ENCODE results near the gene HEATR5B.

HEATR5B gene

GRCh38 chr2:36976065-36976464 lies 108.1 kb downstream of the HEATR5B start:
- 75% methylated on average over 2 of the region's 2 CpGs for WGBS

GRCh38 chr2:36975306-36975705 lies 108.9 kb downstream of the HEATR5B start:
- H2AFZ ChIP-seq (ENCODE audit: low read depth, low read length), result no peak overlapping the region

More at GRCh38 chr2:36976065-36976464, 108.1 kb downstream of the HEATR5B start:
- H3K4me1 ChIP-seq (ENCODE audit: control insufficient read depth, insufficient read depth, low read depth, low read length), result peaks cover 1% of the 10 kb centered on the region
- DNase-seq, result no peak
- no peak overlapping the region for H2AFZ ChIP-seq (ENCODE audit: low read depth, low read length)
- H3K4ac ChIP-seq (ENCODE audit: low read depth in 1 of 2, low read length in 2 of 2), result no peak overlapping the region
- no peaks in the 10 kb centered on the region for H3K9me3 ChIP-seq (ENCODE audit: control insufficient read depth, low read length)
- H2BK12ac ChIP-seq (ENCODE audit: low read length in 2 of 2), result no peak overlapping the region
- no peak overlapping the region for H3K4me3 ChIP-seq (ENCODE audit: insufficient read depth in 1 of 2, low read depth in 1 of 2, low read length in 2 of 2)
- no peak overlapping the region for H3K14ac ChIP-seq (ENCODE audit: low read length in 2 of 2)
- H2AK5ac ChIP-seq (ENCODE audit: low read length, severe bottlenecking), result no peak overlapping the region
- H3K27me3 ChIP-seq (ENCODE audit: control insufficient read depth in 1 of 2, insufficient read depth in 1 of 2, low read length in 2 of 2), result no peaks in the 10 kb centered on the region
- H4K91ac ChIP-seq (ENCODE audit: low read length), result no peak overlapping the region
- no peaks in the 10 kb centered on the region for H3K79me1 ChIP-seq (replicated peaks; ENCODE audit: low read length, poor library complexity, severe bottlenecking)
- no peak overlapping the region for H3K9ac ChIP-seq (ENCODE audit: low read length)
- H3K18ac ChIP-seq (ENCODE audit: low read depth in 1 of 2, low read length in 2 of 2), result no peak overlapping the region
- H4K8ac ChIP-seq (ENCODE audit: low read length), result no peak overlapping the region
- H3K23ac ChIP-seq (ENCODE audit: low read length in 2 of 2), result no peak overlapping the region
- H3K4me2 ChIP-seq (ENCODE audit: low read length, poor library complexity, severe bottlenecking), result no peak overlapping the region
- H2BK120ac ChIP-seq (ENCODE audit: low read depth, low read length), result no peak overlapping the region
- no peak overlapping the region for H2BK15ac ChIP-seq (ENCODE audit: low read depth, poor library complexity, severe bottlenecking)
- peaks cover 11 to 13% of the 10 kb centered on the region in 2 experiments for H3K36me3 ChIP-seq (ENCODE audit: control insufficient read depth in 1 of 2, insufficient read depth in 2 of 2, low read depth in 1 of 2, low read length in 2 of 2)
- H3K27ac ChIP-seq (ENCODE audit: low read length, poor library complexity, severe bottlenecking), result no peak overlapping the region
- no peak overlapping the region for H2BK5ac ChIP-seq (ENCODE audit: low read depth, low read length, poor library complexity, severe bottlenecking)

GRCh38 chr2:36973320-36973719 lies 110.9 kb downstream of the HEATR5B start:
- Histone ChIP-seq H4K8ac (ENCODE audit: low read length) (no peak overlapping the region), H2BK12ac (ENCODE audit: low read length in 2 of 2) (no peak overlapping the region), H3K27me3 (ENCODE audit: control insufficient read depth in 1 of 2, insufficient read depth in 1 of 2, low read length in 2 of 2) (no peaks in the 10 kb centered on the region), H3K4me2 (ENCODE audit: low read length, poor library complexity, severe bottlenecking) (no peak overlapping the region), H3K14ac (ENCODE audit: low read length in 2 of 2) (no peak overlapping the region), H4K91ac (ENCODE audit: low read length) (no peak overlapping the region), H3K4ac (ENCODE audit: low read depth in 1 of 2, low read length in 2 of 2) (no peak overlapping the region), H3K9ac (ENCODE audit: low read length) (no peak overlapping the region), H2BK5ac (ENCODE audit: low read depth, low read length, poor library complexity, severe bottlenecking) (no peak overlapping the region), H3K4me1 (ENCODE audit: control insufficient read depth, insufficient read depth, low read depth, low read length) (peaks cover 1% of the 10 kb centered on the region), H2AK5ac (ENCODE audit: low read length, severe bottlenecking) (no peak overlapping the region), H2BK15ac (ENCODE audit: low read depth, poor library complexity, severe bottlenecking) (no peak overlapping the region), H3K9me3 (ENCODE audit: control insufficient read depth, low read length) (no peaks in the 10 kb centered on the region), H3K36me3 (ENCODE audit: control insufficient read depth in 1 of 2, insufficient read depth in 2 of 2, low read depth in 1 of 2, low read length in 2 of 2) (no peaks in the 10 kb centered on the region), H2BK120ac (ENCODE audit: low read depth, low read length) (no peak overlapping the region), H2AFZ (ENCODE audit: low read depth, low read length) (no peak overlapping the region), H3K23ac (ENCODE audit: low read length in 2 of 2) (no peak overlapping the region), H3K4me3 (ENCODE audit: insufficient read depth in 1 of 2, low read depth in 1 of 2, low read length in 2 of 2) (no peak overlapping the region), H3K18ac (ENCODE audit: low read depth in 1 of 2, low read length in 2 of 2) (no peak overlapping the region), H3K27ac (ENCODE audit: low read length, poor library complexity, severe bottlenecking) (no peak overlapping the region), H3K79me1 (replicated peaks; ENCODE audit: low read length, poor library complexity, severe bottlenecking) (no peaks in the 10 kb centered on the region)
- no peak for DNase-seq
- no CpG with 5 or more reads among the region's 2 CpGs for WGBS

More at GRCh38 chr2:36975306-36975705, 108.9 kb downstream of the HEATR5B start:
- Histone ChIP-seq H3K4ac (ENCODE audit: low read depth in 1 of 2, low read length in 2 of 2) (no peak overlapping the region), H3K4me3 (ENCODE audit: insufficient read depth in 1 of 2, low read depth in 1 of 2, low read length in 2 of 2) (no peak overlapping the region), H4K91ac (ENCODE audit: low read length) (no peak overlapping the region), H2BK120ac (ENCODE audit: low read depth, low read length) (no peak overlapping the region), H4K8ac (ENCODE audit: low read length) (no peak overlapping the region), H3K79me1 (replicated peaks; ENCODE audit: low read length, poor library complexity, severe bottlenecking) (no peaks in the 10 kb centered on the region), H2AK5ac (ENCODE audit: low read length, severe bottlenecking) (no peak overlapping the region), H3K4me2 (ENCODE audit: low read length, poor library complexity, severe bottlenecking) (no peak overlapping the region), H2BK5ac (ENCODE audit: low read depth, low read length, poor library complexity, severe bottlenecking) (no peak overlapping the region), H3K14ac (ENCODE audit: low read length in 2 of 2) (no peak overlapping the region), H3K36me3 (ENCODE audit: control insufficient read depth in 1 of 2, insufficient read depth in 2 of 2, low read depth in 1 of 2, low read length in 2 of 2) (peaks cover 8 to 11% of the 10 kb centered on the region in 2 experiments), H3K9ac (ENCODE audit: low read length) (no peak overlapping the region), H3K9me3 (ENCODE audit: control insufficient read depth, low read length) (no peaks in the 10 kb centered on the region), H3K4me1 (ENCODE audit: control insufficient read depth, insufficient read depth, low read depth, low read length) (peaks cover 1% of the 10 kb centered on the region), H3K27me3 (ENCODE audit: control insufficient read depth in 1 of 2, insufficient read depth in 1 of 2, low read length in 2 of 2) (no peaks in the 10 kb centered on the region), H2BK12ac (ENCODE audit: low read length in 2 of 2) (no peak overlapping the region), H3K23ac (ENCODE audit: low read length in 2 of 2) (no peak overlapping the region), H2BK15ac (ENCODE audit: low read depth, poor library complexity, severe bottlenecking) (no peak overlapping the region), H3K27ac (ENCODE audit: low read length, poor library complexity, severe bottlenecking) (no peak overlapping the region), H3K18ac (ENCODE audit: low read depth in 1 of 2, low read length in 2 of 2) (no peak overlapping the region)
- 94% methylated on average over 6 of the region's 8 CpGs for WGBS
- DNase-seq, result no peak

GRCh38 chr2:36971990-36972389 lies 112.2 kb downstream of the HEATR5B start:
- Histone ChIP-seq H3K9me3 (ENCODE audit: control insufficient read depth, low read length) (no peaks in the 10 kb centered on the region), H2BK5ac (ENCODE audit: low read depth, low read length, poor library complexity, severe bottlenecking) (no peak overlapping the region), H3K14ac (ENCODE audit: low read length in 2 of 2) (no peak overlapping the region), H3K9ac (ENCODE audit: low read length) (no peak overlapping the region), H2BK15ac (ENCODE audit: low read depth, poor library complexity, severe bottlenecking) (no peak overlapping the region), H2AFZ (ENCODE audit: low read depth, low read length) (no peak overlapping the region), H3K4ac (ENCODE audit: low read depth in 1 of 2, low read length in 2 of 2) (no peak overlapping the region), H2BK12ac (ENCODE audit: low read length in 2 of 2) (no peak overlapping the region), H3K23ac (ENCODE audit: low read length in 2 of 2) (no peak overlapping the region), H3K4me3 (ENCODE audit: insufficient read depth in 1 of 2, low read depth in 1 of 2, low read length in 2 of 2) (no peak overlapping the region), H3K79me1 (replicated peaks; ENCODE audit: low read length, poor library complexity, severe bottlenecking) (no peaks in the 10 kb centered on the region), H3K27me3 (ENCODE audit: control insufficient read depth in 1 of 2, insufficient read depth in 1 of 2, low read length in 2 of 2) (no peaks in the 10 kb centered on the region), H4K8ac (ENCODE audit: low read length) (no peak overlapping the region), H4K91ac (ENCODE audit: low read length) (no peak overlapping the region), H3K4me1 (ENCODE audit: control insufficient read depth, insufficient read depth, low read depth, low read length) (peaks cover 1% of the 10 kb centered on the region), H2AK5ac (ENCODE audit: low read length, severe bottlenecking) (no peak overlapping the region), H2BK120ac (ENCODE audit: low read depth, low read length) (no peak overlapping the region), H3K36me3 (ENCODE audit: control insufficient read depth in 1 of 2, insufficient read depth in 2 of 2, low read depth in 1 of 2, low read length in 2 of 2) (no peaks in the 10 kb centered on the region), H3K4me2 (ENCODE audit: low read length, poor library complexity, severe bottlenecking) (no peak overlapping the region), H3K18ac (ENCODE audit: low read depth in 1 of 2, low read length in 2 of 2) (no peak overlapping the region), H3K27ac (ENCODE audit: low read length, poor library complexity, severe bottlenecking) (no peak overlapping the region)
- DNase-seq, result no peak

Data from mesenchymal stem cell (in vitro differentiated cells and primary cell).